CD14-positive monocyte (primary cell): ENCODE results near the gene GINS1. TPM values are rescaled to one million over a fixed set of nuclear protein-coding genes. Genes with fewer than 3 reads are reported as not detected.

Experiments
- DNase-seq, 3 donors: peaks; one replicate each; pipeline ENCODE4 v3.0.0-alpha.2; 2011 to 2022
- H2AFZ ChIP-seq: 2 replicates; pipeline ENCODE4 v1.6.0; 2012; ENCODE audit warnings: mild to moderate bottlenecking, low read depth, low read length, inconsistent platforms; ENCODE audit not compliant: insufficient read depth, poor library complexity, severe bottlenecking
- H3K27ac ChIP-seq, 2 donors: 1 replicate in 1 of 2; 2 replicates in 1 of 2; pipeline ENCODE4 v1.5.1; 2012 to 2013; ENCODE audit warnings: low read length in 2 of 2, control low read depth in 1 of 2, inconsistent platforms in 1 of 2, low read depth in 1 of 2, mild to moderate bottlenecking in 1 of 2
- H3K27me3 ChIP-seq, 2 donors: one replicate each; pipeline versions ENCODE4 v1.6.0 to v1.6.1; 2011 to 2013; ENCODE audit warnings: low read length in 2 of 2; ENCODE audit not compliant: control insufficient read depth in 2 of 2, insufficient read depth in 2 of 2
- H3K36me3 ChIP-seq, 2 donors: replicated peaks in 1 of 2; 1 replicate in 1 of 2; 2 replicates in 1 of 2; pipeline versions ENCODE4 v1.5.1 to v1.6.1; 2012 to 2013; ENCODE audit warnings: low read length in 2 of 2, control low read depth in 1 of 2, inconsistent platforms in 1 of 2, mild to moderate bottlenecking in 1 of 2; ENCODE audit not compliant: insufficient read depth in 2 of 2, control insufficient read depth in 1 of 2
- H3K4me1 ChIP-seq, 2 donors: 1 replicate in 1 of 2; 2 replicates in 1 of 2; pipeline versions ENCODE4 v1.5.1 to v1.6.1; 2012 to 2013; ENCODE audit warnings: low read length in 2 of 2, control low read depth in 1 of 2, inconsistent platforms in 1 of 2, mild to moderate bottlenecking in 1 of 2, moderate library complexity in 1 of 2; ENCODE audit not compliant: insufficient read depth in 2 of 2, control insufficient read depth in 1 of 2
- H3K4me2 ChIP-seq: replicated peaks from 2 replicates; pipeline ENCODE3; 2012; ENCODE audit warnings: low read length, moderate library complexity, mild to moderate bottlenecking; ENCODE audit not compliant: poor library complexity, severe bottlenecking; ENCODE audit errors: extremely low read depth
- H3K4me3 ChIP-seq, 3 experiments: fragments of 200-600 bp in 1 of 3; sonication (generic) in 1 of 3; replicated peaks in 1 of 3; 1 replicate in 2 of 3; 2 replicates in 1 of 3; pipeline ENCODE4 v1.5.1; 2011 to 2013; ENCODE audit warnings: low read length in 3 of 3, mild to moderate bottlenecking in 3 of 3, control low read depth in 2 of 3, low read depth in 2 of 3, inconsistent platforms in 1 of 3, moderate library complexity in 1 of 3
- H3K79me2 ChIP-seq: 2 replicates; pipeline ENCODE4 v1.6.0; 2012; ENCODE audit warnings: mild to moderate bottlenecking, control low read depth, inconsistent platforms, low read length, moderate library complexity; ENCODE audit not compliant: insufficient read depth
- H3K9ac ChIP-seq: 2 replicates; pipeline ENCODE4 v1.6.0; 2017; ENCODE audit warnings: low read length, mild to moderate bottlenecking; ENCODE audit not compliant: insufficient read depth, poor library complexity, severe bottlenecking
- H3K9me3 ChIP-seq, 2 donors: replicated peaks in 1 of 2; 1 replicate in 1 of 2; 2 replicates in 1 of 2; pipeline versions ENCODE4 v1.5.1 to v1.6.1; 2012 to 2013; ENCODE audit warnings: low read length in 2 of 2, control low read depth in 1 of 2; ENCODE audit not compliant: control insufficient read depth in 1 of 2, insufficient read depth in 1 of 2
- H4K20me1 ChIP-seq: 2 replicates; pipeline ENCODE4 v1.6.0; 2012; ENCODE audit warnings: mild to moderate bottlenecking, low read length, control low read depth, moderate library complexity; ENCODE audit not compliant: insufficient read depth
- H3K27ac Mint-ChIP-seq, 7 donors: one replicate each; pipeline ENCODE4 v1.8.0; 2020; ENCODE audit warnings: mild to moderate bottlenecking in 7 of 7, mixed read lengths in 7 of 7, moderate library complexity in 6 of 7, inconsistent platforms in 2 of 7
- H3K27me3 Mint-ChIP-seq, 3 donors: one replicate each; pipeline ENCODE4 v1.8.0; 2021 to 2022; ENCODE audit warnings: low read depth in 3 of 3, mild to moderate bottlenecking in 3 of 3, mixed read lengths in 3 of 3, moderate library complexity in 3 of 3, inconsistent platforms in 1 of 3
- H3K36me3 Mint-ChIP-seq, 2 donors: one replicate each; pipeline ENCODE4 v1.8.0; 2020; ENCODE audit warnings: mixed read lengths in 2 of 2, inconsistent platforms in 1 of 2, mild to moderate bottlenecking in 1 of 2
- H3K4me1 Mint-ChIP-seq: one replicate; pipeline ENCODE4 v1.8.0; 2020; ENCODE audit warnings: mild to moderate bottlenecking, mixed read lengths
- H3K4me3 Mint-ChIP-seq, 2 donors: one replicate each; pipeline ENCODE4 v1.8.0; 2020; ENCODE audit warnings: mild to moderate bottlenecking in 2 of 2, mixed read lengths in 2 of 2, moderate library complexity in 1 of 2
- H3K9me3 Mint-ChIP-seq, 7 donors: one replicate each; pipeline ENCODE4 v1.8.0; 2020 to 2022; ENCODE audit warnings: mixed read lengths in 7 of 7, mild to moderate bottlenecking in 6 of 7, moderate library complexity in 6 of 7, inconsistent platforms in 2 of 7
- CTCF ChIP-seq: fragments of 200-600 bp; IDR thresholded peaks from one replicate; pipeline ENCODE4 v1.8.0; 2022; ENCODE audit warnings: antibody characterized with exemption, mild to moderate bottlenecking
- WGBS: methylation state at CpG from one replicate; pipeline ENCODE4 v1.1.5; 2013; ENCODE audit warnings: missing lambda C conversion rate; ENCODE audit not compliant: insufficient coverage; 5-methylcytosine and 5-hydroxymethylcytosine counted together
- intact Hi-C, 2 donors: fragments of 100-400 bp; cut with micrococcal nuclease; formaldehyde crosslinking; loops; one replicate each; pipeline versions ENCODE4 v1.15.0 to v1.15.1; 2023
- polyA plus RNA-seq, 3 donors: library from polyadenylated mRNA; depleted of rRNA in 1 of 3; unstranded in 2 of 3; stranded (reverse) in 1 of 3; fragments of 300-500 nt in 2 of 3; fragments of >200 nt in 1 of 3; fragmentation: Illumina TruSeq in 2 of 3; gene quantifications; 1 replicate in 2 of 3; 2 replicates in 1 of 3; pipeline ENCODE4 v1.2.3, GENCODE V29; 2012 to 2021

The GINS1 gene
- polyA plus RNA-seq, 3 donors, result 0.16 to 0.48 (median 0.28) TPM

DNA sequence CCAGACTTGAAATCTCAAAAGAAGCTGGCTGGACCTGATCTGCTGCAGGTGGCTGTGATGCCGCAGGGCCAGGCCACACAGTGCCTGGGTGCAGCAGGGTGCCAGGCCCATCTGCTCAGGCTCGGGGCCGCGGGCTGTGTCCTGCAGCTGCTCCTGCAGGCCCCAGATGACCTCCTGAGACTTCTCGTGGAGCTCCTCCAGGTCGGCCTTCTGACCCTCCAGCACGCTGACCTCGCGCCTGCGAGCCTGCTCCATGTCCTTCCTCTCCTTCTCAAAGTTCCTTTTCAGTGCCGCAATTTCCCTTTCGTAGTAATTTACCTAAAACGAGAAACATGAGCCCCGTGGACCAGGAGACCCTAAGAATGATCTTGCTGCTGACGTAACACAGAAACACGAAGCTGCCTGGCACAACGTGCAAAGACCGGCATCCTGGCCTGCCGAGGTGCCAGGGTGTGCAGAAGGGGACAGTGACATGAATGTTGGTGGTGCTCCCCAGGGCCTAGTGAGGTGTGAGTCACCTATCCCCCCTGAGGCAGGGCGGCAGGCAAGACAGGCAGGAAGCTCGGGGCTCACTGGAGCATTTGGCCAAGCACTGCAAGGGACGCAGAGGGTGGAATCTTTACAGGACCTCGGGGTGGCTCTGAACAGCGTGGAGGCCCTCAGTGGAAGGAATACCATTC lies 71.6 kb downstream of the GINS1 start:
- Mint-ChIP-seq H3K27me3 (peaks cover 4 to 7% (median 6%) of the 10 kb centered on the region in 3 donors), H3K9me3 (peaks cover 0 to 3% (median 0%) of the 10 kb centered on the region in 7 donors), H3K4me1 (no peaks in the 10 kb centered on the region), H3K36me3 (no peaks in the 10 kb centered on the region), H3K4me3 (no peak overlapping the region), H3K27ac (no peak overlapping the region)
- no peaks in the 10 kb centered on the region for H3K36me3 ChIP-seq
- H3K79me2 ChIP-seq, result no peaks in the 10 kb centered on the region
- no peak overlapping the region for H2AFZ ChIP-seq
- TF ChIP-seq CTCF, result no peak
- H3K9me3 ChIP-seq, result no peaks in the 10 kb centered on the region
- no peak for DNase-seq
- 91% methylated on average over 23 of the region's 24 CpGs for WGBS
- H3K27ac ChIP-seq, result no peak overlapping the region
- H3K9ac ChIP-seq, result no peak overlapping the region
- H3K4me3 ChIP-seq, result no peak overlapping the region
- no peaks in the 10 kb centered on the region for H4K20me1 ChIP-seq
- H3K27me3 ChIP-seq, result no peaks in the 10 kb centered on the region
- no peak overlapping the region for H3K4me2 ChIP-seq
- H3K4me1 ChIP-seq, result no peaks in the 10 kb centered on the region
- intact Hi-C loops, result no loop called here

- no peak for TF ChIP-seq CTCF
- no peaks in the 10 kb centered on the region for H3K36me3 ChIP-seq
Observed at GRCh38 chr20:25479638-25480037, 72.2 kb downstream of the GINS1 start.

More at GRCh38 chr20:25479638-25480037, 72.2 kb downstream of the GINS1 start:
- Histone ChIP-seq H3K4me1 (no peaks in the 10 kb centered on the region), H3K79me2 (no peaks in the 10 kb centered on the region), H3K9ac (no peak overlapping the region), H2AFZ (no peak overlapping the region), H3K9me3 (no peaks in the 10 kb centered on the region), H3K4me2 (no peak overlapping the region), H3K4me3 (no peak overlapping the region), H3K27ac (no peak overlapping the region), H4K20me1 (no peaks in the 10 kb centered on the region), H3K27me3 (peaks cover 0 to 3% of the 10 kb centered on the region in 2 donors)
- 91% methylated on average over 5 of the region's 5 CpGs for WGBS
- no peak overlapping the region for H3K4me3 Mint-ChIP-seq
- no peaks in the 10 kb centered on the region for H3K36me3 Mint-ChIP-seq
- intact Hi-C loops, result no loop called here
- no peak for DNase-seq
- H3K27ac Mint-ChIP-seq, result no peak overlapping the region
- peaks cover 0 to 3% (median 0%) of the 10 kb centered on the region in 7 donors for H3K9me3 Mint-ChIP-seq
- H3K4me1 Mint-ChIP-seq, result no peaks in the 10 kb centered on the region
- H3K27me3 Mint-ChIP-seq, result peaks cover 5 to 9% (median 7%) of the 10 kb centered on the region in 3 donors
